ENCODE data around the gene GPR101.

GPR101 gene

DNA sequence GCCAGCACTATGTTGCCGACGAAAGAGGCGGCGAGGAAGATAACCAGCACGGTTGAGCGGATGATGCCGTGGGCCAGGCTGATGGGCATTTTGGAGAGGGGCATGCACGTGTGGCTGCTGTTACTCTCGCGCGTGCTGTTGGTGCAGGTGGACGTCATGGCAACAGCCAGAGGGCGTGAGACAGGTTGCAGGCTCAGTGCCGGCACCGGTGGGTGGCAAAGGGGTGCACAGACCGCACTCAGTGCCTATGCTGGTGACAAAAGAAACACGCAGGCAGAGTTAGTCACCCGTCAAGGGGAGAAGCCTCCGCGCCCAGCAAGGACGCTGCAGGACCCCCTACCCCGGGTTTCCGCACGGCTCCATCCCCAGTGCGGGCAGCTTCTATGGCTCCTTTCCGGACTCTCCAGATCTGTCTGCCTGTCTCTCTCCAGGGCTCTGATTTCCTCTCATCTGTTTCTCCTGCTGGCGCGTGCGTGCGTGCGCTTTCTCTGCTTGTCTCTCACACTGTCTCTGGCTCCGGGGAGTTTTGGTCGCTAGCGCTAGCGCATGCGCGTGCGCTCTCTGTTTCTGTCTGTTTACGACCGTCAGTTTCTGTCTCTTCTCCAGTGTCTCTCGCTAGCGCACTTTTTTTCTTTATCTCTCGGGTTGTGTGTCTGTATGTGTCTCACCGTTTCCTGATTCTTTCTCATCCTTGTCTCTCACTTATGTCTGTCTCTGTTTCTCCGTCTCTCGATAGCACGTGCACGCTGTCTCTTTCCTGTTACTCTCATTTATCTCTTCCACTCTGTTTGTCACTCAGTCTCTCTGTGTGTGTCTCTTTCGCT lies 2.1 kb downstream of the GPR101 start:
- Histone ChIP-seq H4K8ac (ENCODE audit: low read depth, low read length) (no peak overlapping the region), H3K4me2 (ENCODE audit: insufficient read depth, low read length, poor library complexity, severe bottlenecking) (peak overlapping the region; percentile 77), H3K23ac (ENCODE audit: low read depth, low read length, poor library complexity) (peak overlapping the region; percentile 43), H2BK12ac (ENCODE audit: low read length) (no peak overlapping the region), H3K9me3 (replicated peaks in 1 of 2; ENCODE audit: control insufficient read depth in 2 of 2, insufficient read depth in 1 of 2, low read depth in 1 of 2, low read length in 2 of 2) (peaks cover 0 to 1% of the 10 kb centered on the region in 2 donors), H3K27me3 (ENCODE audit: control insufficient read depth in 3 of 3, insufficient read depth in 3 of 3, low read depth in 1 of 3, low read length in 3 of 3) (peaks cover 9 to 100% (median 67%) of the 10 kb centered on the region in 3 experiments), H2AK5ac (ENCODE audit: low read depth, low read length) (no peak overlapping the region), H3K9ac (ENCODE audit: low read depth, low read length, poor library complexity) (peak overlapping the region; percentile 77), H2BK5ac (ENCODE audit: low read length) (no peak overlapping the region), H2AFZ (ENCODE audit: low read length) (peak overlapping the region; percentile 74), H2BK15ac (ENCODE audit: low read length) (no peak overlapping the region), H3K4me1 (ENCODE audit: control insufficient read depth in 2 of 2, insufficient read depth in 1 of 2, low read depth in 1 of 2, low read length in 2 of 2) (peaks cover 4 to 7% of the 10 kb centered on the region in 2 donors), H3K4ac (ENCODE audit: low read length) (no peak overlapping the region), H3K27ac (replicated peaks; ENCODE audit: low read length) (no peak overlapping the region), H3K18ac (ENCODE audit: low read length) (no peak overlapping the region), H3K4me3 (ENCODE audit: low read length in 2 of 2) (peak overlapping the region; percentile 44 to 76), H4K91ac (ENCODE audit: low read depth, low read length, poor library complexity) (no peak overlapping the region), H3K36me3 (replicated peaks in 1 of 2; ENCODE audit: control insufficient read depth in 2 of 2, insufficient read depth in 2 of 2, low read length in 2 of 2) (no peaks in the 10 kb centered on the region), H3K14ac (ENCODE audit: low read length) (peak overlapping the region; percentile 94), H2BK120ac (ENCODE audit: low read depth, low read length) (no peak overlapping the region), H3K79me1 (ENCODE audit: low read depth, low read length) (no peaks in the 10 kb centered on the region)
- DNase-seq (ENCODE audit: low spot score), result no peak
- no CpG with 5 or more reads among the region's 49 CpGs for WGBS, 2 donors (ENCODE audit: extremely low coverage in 2 of 2, insufficient read length in 2 of 2, insufficient replicate concordance in 1 of 2)

DNA sequence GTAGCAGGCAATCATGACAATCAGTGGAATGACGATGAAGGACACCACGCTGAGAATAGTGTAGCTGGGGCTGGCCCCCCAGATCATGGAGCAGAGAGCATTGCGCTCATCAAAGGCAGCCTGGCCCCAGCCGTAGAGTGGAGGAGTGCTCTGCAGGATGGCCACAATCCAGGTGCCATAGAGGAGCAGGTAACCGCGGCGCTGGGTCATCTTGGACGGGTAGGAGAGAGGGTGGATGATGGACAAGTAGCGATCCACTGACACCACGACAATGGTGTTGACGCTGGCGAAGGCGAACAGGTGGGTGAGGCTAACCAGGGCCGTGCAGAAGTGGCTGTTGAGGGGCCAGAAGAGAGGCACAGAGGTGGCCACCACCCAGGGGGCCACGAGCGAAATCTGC lies 2.8 kb downstream of the GPR101 start:
- H3K9ac ChIP-seq (ENCODE audit: low read depth, low read length, poor library complexity), result no peak overlapping the region
- peak overlapping the region in 1 of 2 donors; percentile 76 for H3K4me3 ChIP-seq (ENCODE audit: low read length in 2 of 2)
- H2BK5ac ChIP-seq (ENCODE audit: low read length), result no peak overlapping the region
- peak overlapping the region; percentile 77 for H3K4me2 ChIP-seq (ENCODE audit: insufficient read depth, low read length, poor library complexity, severe bottlenecking)
- DNase-seq (ENCODE audit: low spot score), result no peak
- peak overlapping the region; percentile 43 for H3K23ac ChIP-seq (ENCODE audit: low read depth, low read length, poor library complexity)
- peak overlapping the region; percentile 74 for H2AFZ ChIP-seq (ENCODE audit: low read length)
- no peak overlapping the region for H4K8ac ChIP-seq (ENCODE audit: low read depth, low read length)
- H3K18ac ChIP-seq (ENCODE audit: low read length), result no peak overlapping the region
- no peak overlapping the region for H4K91ac ChIP-seq (ENCODE audit: low read depth, low read length, poor library complexity)
- H3K27ac ChIP-seq (replicated peaks; ENCODE audit: low read length), result no peak overlapping the region
- H3K9me3 ChIP-seq (replicated peaks in 1 of 2; ENCODE audit: control insufficient read depth in 2 of 2, insufficient read depth in 1 of 2, low read depth in 1 of 2, low read length in 2 of 2), result peaks cover 0 to 1% of the 10 kb centered on the region in 2 donors
- H2AK5ac ChIP-seq (ENCODE audit: low read depth, low read length), result no peak overlapping the region
- H3K14ac ChIP-seq (ENCODE audit: low read length), result no peak overlapping the region
- no peak overlapping the region for H2BK120ac ChIP-seq (ENCODE audit: low read depth, low read length)
- no CpG with 5 or more reads among the region's 16 CpGs for WGBS, 2 donors (ENCODE audit: extremely low coverage in 2 of 2, insufficient read length in 2 of 2, insufficient replicate concordance in 1 of 2)
- peaks cover 4 to 7% of the 10 kb centered on the region in 2 donors for H3K4me1 ChIP-seq (ENCODE audit: control insufficient read depth in 2 of 2, insufficient read depth in 1 of 2, low read depth in 1 of 2, low read length in 2 of 2)
- H3K36me3 ChIP-seq (replicated peaks in 1 of 2; ENCODE audit: control insufficient read depth in 2 of 2, insufficient read depth in 2 of 2, low read length in 2 of 2), result no peaks in the 10 kb centered on the region
- no peak overlapping the region for H2BK12ac ChIP-seq (ENCODE audit: low read length)
- H3K4ac ChIP-seq (ENCODE audit: low read length), result no peak overlapping the region
- peaks cover 9 to 96% (median 63%) of the 10 kb centered on the region in 3 experiments for H3K27me3 ChIP-seq (ENCODE audit: control insufficient read depth in 3 of 3, insufficient read depth in 3 of 3, low read depth in 1 of 3, low read length in 3 of 3)
- H2BK15ac ChIP-seq (ENCODE audit: low read length), result no peak overlapping the region
- no peaks in the 10 kb centered on the region for H3K79me1 ChIP-seq (ENCODE audit: low read depth, low read length)

DNA sequence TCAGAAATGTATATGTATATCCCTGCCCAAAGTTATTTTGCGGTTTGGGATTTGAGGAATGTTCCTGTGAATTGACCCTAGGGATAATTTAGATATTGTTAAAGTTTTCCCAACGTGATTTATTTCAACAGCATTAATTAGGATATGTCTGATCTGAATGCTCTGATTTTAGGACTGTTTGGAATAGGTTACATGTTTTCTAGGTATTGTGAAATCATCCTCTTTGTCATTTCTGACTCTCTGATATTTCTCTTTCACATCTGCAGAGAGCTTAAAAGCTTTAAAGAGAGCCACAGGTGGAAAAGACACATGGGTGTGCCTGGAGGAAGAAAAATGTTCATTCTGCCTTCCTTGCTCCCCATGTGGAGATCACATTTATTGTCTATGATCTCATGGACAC lies 5.1 kb downstream of the GPR101 start:
- Histone ChIP-seq H2BK15ac (ENCODE audit: low read length) (no peak overlapping the region), H3K23ac (ENCODE audit: low read depth, low read length, poor library complexity) (no peak overlapping the region), H3K4ac (ENCODE audit: low read length) (no peak overlapping the region), H3K4me2 (ENCODE audit: insufficient read depth, low read length, poor library complexity, severe bottlenecking) (no peak overlapping the region), H3K27me3 (ENCODE audit: control insufficient read depth in 3 of 3, insufficient read depth in 3 of 3, low read depth in 1 of 3, low read length in 3 of 3) (peaks cover 9 to 73% (median 41%) of the 10 kb centered on the region in 3 experiments), H3K18ac (ENCODE audit: low read length) (no peak overlapping the region), H2BK12ac (ENCODE audit: low read length) (no peak overlapping the region), H2BK120ac (ENCODE audit: low read depth, low read length) (no peak overlapping the region), H2AK5ac (ENCODE audit: low read depth, low read length) (no peak overlapping the region), H2AFZ (ENCODE audit: low read length) (no peak overlapping the region), H4K8ac (ENCODE audit: low read depth, low read length) (no peak overlapping the region), H3K27ac (replicated peaks; ENCODE audit: low read length) (no peak overlapping the region), H4K91ac (ENCODE audit: low read depth, low read length, poor library complexity) (no peak overlapping the region), H3K9me3 (replicated peaks in 1 of 2; ENCODE audit: control insufficient read depth in 2 of 2, insufficient read depth in 1 of 2, low read depth in 1 of 2, low read length in 2 of 2) (peaks cover 0 to 1% of the 10 kb centered on the region in 2 donors), H2BK5ac (ENCODE audit: low read length) (no peak overlapping the region), H3K14ac (ENCODE audit: low read length) (no peak overlapping the region), H3K4me3 (ENCODE audit: low read length in 2 of 2) (no peak overlapping the region), H3K9ac (ENCODE audit: low read depth, low read length, poor library complexity) (no peak overlapping the region), H3K36me3 (replicated peaks in 1 of 2; ENCODE audit: control insufficient read depth in 2 of 2, insufficient read depth in 2 of 2, low read length in 2 of 2) (no peaks in the 10 kb centered on the region), H3K79me1 (ENCODE audit: low read depth, low read length) (no peaks in the 10 kb centered on the region), H3K4me1 (ENCODE audit: control insufficient read depth in 2 of 2, insufficient read depth in 1 of 2, low read depth in 1 of 2, low read length in 2 of 2) (peaks cover 4 to 7% of the 10 kb centered on the region in 2 donors)
- DNase-seq (ENCODE audit: low spot score), result no peak
- no CpG with 5 or more reads among the region's 2 CpGs for WGBS, 2 donors (ENCODE audit: extremely low coverage in 2 of 2, insufficient read length in 2 of 2, insufficient replicate concordance in 1 of 2)

DNA sequence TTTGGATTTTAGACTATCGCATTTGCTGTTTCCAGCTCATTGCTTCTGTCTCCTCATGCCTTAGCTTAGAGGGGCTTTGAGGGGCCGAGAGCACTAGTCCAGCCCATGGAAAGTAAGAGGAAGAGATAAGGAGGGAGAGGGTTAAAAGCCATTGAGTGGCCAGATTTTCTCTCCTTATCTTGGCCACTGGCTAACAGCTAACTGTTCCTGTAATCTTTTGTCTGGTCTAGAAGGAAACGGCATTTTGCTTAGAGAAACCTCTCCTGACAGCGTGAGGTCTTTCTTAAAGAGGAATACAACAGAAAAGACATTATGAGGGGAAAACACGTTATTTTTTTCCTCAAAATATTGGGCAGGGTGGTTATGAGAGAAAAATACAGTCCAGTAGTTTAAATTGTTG lies 7.9 kb downstream of the GPR101 start:
- Histone ChIP-seq H3K4me1 (ENCODE audit: control insufficient read depth in 2 of 2, insufficient read depth in 1 of 2, low read depth in 1 of 2, low read length in 2 of 2) (no peaks in the 10 kb centered on the region), H3K23ac (ENCODE audit: low read depth, low read length, poor library complexity) (no peak overlapping the region), H3K18ac (ENCODE audit: low read length) (no peak overlapping the region), H3K4ac (ENCODE audit: low read length) (no peak overlapping the region), H3K4me2 (ENCODE audit: insufficient read depth, low read length, poor library complexity, severe bottlenecking) (no peak overlapping the region), H2BK120ac (ENCODE audit: low read depth, low read length) (no peak overlapping the region), H2BK5ac (ENCODE audit: low read length) (no peak overlapping the region), H2BK15ac (ENCODE audit: low read length) (no peak overlapping the region), H3K9me3 (replicated peaks in 1 of 2; ENCODE audit: control insufficient read depth in 2 of 2, insufficient read depth in 1 of 2, low read depth in 1 of 2, low read length in 2 of 2) (peaks cover 0 to 1% of the 10 kb centered on the region in 2 donors), H3K36me3 (replicated peaks in 1 of 2; ENCODE audit: control insufficient read depth in 2 of 2, insufficient read depth in 2 of 2, low read length in 2 of 2) (no peaks in the 10 kb centered on the region), H2BK12ac (ENCODE audit: low read length) (no peak overlapping the region), H4K91ac (ENCODE audit: low read depth, low read length, poor library complexity) (no peak overlapping the region), H3K9ac (ENCODE audit: low read depth, low read length, poor library complexity) (no peak overlapping the region), H2AFZ (ENCODE audit: low read length) (no peak overlapping the region), H3K79me1 (ENCODE audit: low read depth, low read length) (no peaks in the 10 kb centered on the region), H2AK5ac (ENCODE audit: low read depth, low read length) (no peak overlapping the region), H4K8ac (ENCODE audit: low read depth, low read length) (no peak overlapping the region), H3K27me3 (ENCODE audit: control insufficient read depth in 3 of 3, insufficient read depth in 3 of 3, low read depth in 1 of 3, low read length in 3 of 3) (peaks cover 3 to 45% (median 13%) of the 10 kb centered on the region in 3 experiments), H3K27ac (replicated peaks; ENCODE audit: low read length) (no peak overlapping the region), H3K4me3 (ENCODE audit: low read length in 2 of 2) (no peak overlapping the region), H3K14ac (ENCODE audit: low read length) (no peak overlapping the region)
- DNase-seq (ENCODE audit: low spot score), result no peak
- no CpG with 5 or more reads among the region's 5 CpGs for WGBS, 2 donors (ENCODE audit: extremely low coverage in 2 of 2, insufficient read length in 2 of 2, insufficient replicate concordance in 1 of 2)
